ENCODE data around the gene HACD3.
"Not testable (repeated sequence)": the region's sequence is repeated elsewhere in the genome, so short reads cannot be mapped to it uniquely, and the experiment has no call there.

Gene HACD3, protein sequence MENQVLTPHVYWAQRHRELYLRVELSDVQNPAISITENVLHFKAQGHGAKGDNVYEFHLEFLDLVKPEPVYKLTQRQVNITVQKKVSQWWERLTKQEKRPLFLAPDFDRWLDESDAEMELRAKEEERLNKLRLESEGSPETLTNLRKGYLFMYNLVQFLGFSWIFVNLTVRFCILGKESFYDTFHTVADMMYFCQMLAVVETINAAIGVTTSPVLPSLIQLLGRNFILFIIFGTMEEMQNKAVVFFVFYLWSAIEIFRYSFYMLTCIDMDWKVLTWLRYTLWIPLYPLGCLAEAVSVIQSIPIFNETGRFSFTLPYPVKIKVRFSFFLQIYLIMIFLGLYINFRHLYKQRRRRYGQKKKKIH

DNA sequence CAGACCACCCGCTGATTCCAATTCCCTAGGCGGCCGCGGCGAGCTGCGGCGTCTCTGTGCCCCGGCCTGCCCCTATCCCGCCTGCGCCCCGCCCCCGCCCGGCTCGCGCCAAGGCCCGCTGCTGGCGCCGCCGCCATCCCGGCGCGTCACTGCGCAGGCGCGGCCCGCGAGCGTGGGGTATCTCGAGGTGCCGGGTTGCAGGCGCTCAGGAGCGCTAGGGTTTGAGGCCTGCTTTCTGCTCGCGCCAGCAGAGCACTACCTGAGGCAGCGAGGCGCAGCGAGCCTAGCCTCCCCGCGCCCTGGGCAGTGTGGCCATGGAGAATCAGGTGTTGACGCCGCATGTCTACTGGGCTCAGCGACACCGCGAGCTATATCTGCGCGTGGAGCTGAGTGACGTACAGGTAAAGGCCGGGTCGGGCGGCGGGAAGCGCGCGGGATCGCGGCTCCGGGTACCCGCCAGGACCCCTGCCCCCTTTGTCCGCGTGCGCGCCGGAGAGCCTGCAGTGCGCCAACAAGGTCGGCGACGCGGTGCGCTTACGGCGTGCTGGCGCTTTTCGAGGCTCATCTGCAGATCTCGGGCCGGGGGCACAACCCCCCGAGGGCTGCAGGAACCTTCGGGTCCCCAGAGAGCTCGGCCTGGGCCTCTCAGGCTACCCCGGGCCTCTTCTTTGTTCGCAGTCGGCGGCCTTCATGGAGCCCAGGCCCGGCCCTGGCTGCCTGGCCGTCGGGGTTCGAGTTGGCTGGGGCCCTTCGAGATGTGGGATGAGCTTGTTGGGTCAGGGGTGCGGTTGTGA, at the start of gene HACD3:
TSS of gene HACD3 (plus strand) at position 146 of the 794 bp plus-strand sequence. CDS start at position 315, 169 bp downstream.
- peak; percentile 10 for DNase-seq

DNA sequence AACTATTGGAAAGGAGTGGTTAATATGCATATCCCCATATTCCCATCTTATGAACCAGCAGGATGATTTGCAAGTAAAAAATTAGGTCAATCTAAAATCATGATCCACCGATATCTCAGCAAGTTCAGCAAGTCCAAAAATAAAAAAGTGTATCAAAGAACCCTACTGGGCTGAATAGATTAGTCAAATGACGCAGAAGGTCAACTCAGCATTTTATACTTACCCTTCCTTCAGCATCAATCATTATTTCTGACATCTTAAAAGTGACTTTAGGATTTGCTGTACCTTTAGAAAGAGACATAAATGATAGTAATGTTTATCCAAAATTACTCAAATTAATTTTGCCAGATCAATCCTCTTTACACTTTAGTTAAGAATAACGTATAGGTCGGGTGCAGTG, 45.4 kb upstream of the HACD3 start:
- no peak for DNase-seq

DNA sequence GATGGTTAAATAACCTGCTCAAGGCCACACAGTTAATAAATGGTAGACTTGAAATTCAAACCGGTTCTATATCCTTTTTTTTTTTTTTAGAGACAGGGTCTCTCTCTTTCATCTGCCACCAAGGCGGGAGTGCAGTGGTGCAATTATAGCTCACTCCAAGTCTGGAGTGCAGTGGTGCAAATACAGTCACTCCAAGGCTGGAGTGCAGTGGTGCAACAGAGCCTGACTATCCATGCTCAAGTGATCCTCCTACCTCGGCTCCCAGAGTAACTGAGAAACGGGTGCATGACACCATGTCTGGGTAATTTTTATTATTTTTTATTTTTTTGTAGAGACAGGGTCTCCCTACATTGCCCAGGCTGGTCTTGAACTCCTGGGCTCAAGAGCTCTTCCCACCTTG, 36.2 kb upstream of the HACD3 start:
- no peak for DNase-seq

DNA sequence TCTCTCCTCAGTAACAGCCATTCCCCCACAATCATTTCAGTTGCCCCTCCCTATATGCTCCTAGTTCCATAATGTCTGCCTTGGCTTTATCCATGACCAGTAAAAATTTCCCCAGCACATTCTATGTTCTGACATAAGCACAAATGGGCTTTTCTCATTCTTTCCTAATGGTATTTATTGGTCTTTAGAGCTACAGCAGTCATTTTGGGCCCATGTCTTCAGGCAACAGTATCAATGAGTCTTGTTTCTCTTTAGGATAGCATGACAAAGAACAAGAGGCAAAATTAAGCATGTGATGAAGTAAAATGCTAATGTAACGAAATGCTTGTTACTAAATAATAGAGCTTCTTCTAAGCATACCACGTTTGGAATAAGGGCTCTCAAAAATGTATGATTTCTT, 20.9 kb upstream of the HACD3 start:
- no peak for DNase-seq

DNA sequence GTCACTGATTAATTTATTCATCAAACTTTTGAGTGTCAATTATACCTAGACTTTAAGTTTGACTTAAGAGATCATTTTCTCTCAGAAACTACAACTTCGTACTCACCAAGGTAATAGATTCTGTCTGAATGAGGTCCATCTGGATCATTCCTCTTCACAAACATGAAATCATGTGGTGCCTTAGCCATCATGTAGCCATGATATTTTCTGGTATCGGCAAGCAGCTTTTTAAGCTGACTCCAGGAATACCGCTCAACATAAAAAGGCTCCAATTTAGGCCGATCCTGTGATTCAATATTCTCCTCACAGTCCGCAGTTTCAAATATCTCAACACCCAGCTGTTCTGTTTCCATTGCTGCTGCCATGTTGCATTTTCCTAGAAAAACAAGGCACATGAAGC, 18.1 kb upstream of the HACD3 start:
- DNase-seq = no peak

DNA sequence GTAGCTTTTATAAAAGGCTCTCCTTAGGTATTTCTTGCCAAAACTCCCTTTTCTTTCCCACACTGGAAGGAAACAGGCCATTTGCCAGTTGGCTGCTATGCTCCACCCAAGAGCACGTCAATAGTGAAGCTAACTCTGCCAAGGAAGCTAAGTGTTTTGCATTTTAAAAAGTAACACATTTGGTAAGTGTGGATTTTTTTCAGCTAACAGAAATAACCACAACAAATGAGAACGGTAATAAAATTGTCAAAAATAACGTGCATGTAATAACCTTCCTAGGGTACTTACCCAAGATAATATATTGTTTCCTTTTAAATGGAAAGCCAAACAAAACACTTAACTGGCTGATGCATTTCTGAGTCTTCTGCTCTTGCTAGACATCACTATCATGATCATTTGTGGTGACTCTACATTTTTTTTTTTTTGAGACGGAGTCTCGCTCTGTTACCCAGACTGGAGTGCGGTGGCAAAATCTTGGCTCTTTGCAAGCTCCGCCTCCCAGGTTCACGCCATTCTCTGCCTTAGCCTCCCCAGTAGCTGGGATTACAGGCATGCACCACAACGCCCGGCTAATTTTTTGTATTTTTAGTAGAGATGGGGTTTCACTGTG, 17.4 kb upstream of the HACD3 start:
- no peak for DNase-seq

DNA sequence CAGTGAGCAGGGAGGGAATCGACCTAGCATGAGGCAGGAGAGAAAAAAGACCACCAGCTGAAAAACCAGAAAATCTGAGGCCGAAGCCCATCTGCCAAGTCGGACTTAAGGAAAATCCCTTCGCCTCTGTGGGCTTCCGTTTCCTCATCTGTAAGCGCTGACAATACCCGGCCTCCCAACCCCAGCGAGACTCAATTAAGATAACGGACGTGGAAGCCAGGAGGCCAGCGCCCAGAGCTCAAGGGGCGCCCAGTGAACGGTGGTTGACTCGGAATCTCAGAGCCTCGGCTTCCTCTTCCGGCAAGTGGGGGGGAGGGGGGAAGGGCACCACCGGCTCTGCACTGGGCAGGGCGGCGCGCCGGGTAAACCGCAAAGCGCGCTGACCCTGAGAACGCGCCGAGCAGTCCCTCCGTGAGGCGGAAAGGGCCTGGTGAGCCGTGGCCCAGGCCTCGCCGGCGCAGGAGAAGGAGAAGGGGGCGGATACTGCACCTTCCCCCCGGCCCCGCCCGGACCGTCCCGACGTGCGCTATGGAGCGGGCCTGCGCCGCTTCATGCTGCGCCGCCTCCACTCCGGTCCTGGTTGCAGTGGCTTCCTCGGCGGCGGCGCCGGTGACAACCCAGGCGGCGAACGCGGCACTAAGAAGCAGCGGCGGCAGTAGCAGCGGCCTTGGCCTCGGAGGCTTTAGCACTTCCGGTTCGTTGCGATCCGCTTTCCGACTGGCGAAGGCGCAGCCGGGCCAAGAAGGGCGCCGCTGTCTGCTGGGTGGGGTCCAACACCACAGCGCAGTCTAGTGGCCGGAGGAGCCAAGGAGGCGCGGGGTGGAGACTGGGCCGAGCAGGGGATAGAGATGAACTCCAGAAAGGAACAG, 13.0 kb upstream of the HACD3 start, which contains the start of gene DPP8:
TSS of gene DPP8 (minus strand) at position 693 of the 869 bp plus-strand sequence. CDS start 5,136 bp downstream, outside the sequence.
- DNase-seq = peak; percentile 42

DNA sequence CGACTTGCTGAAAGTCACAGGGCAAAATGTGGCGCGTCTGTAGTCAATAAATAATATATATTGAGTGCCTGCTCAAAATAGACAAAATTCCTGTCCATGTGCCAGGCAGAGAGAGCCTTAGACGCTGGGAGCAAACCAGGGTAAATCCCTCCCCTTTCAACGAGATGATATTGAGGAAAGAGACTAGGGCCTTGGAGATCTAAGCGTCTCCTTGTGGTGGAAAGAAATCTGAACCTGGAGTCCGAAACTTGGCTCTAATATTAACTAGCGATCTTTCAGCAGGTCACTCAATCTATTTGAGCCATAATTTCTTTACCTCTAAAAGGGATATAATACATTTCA, 12.4 kb upstream of the HACD3 start:
- DNase-seq = no peak

DNA sequence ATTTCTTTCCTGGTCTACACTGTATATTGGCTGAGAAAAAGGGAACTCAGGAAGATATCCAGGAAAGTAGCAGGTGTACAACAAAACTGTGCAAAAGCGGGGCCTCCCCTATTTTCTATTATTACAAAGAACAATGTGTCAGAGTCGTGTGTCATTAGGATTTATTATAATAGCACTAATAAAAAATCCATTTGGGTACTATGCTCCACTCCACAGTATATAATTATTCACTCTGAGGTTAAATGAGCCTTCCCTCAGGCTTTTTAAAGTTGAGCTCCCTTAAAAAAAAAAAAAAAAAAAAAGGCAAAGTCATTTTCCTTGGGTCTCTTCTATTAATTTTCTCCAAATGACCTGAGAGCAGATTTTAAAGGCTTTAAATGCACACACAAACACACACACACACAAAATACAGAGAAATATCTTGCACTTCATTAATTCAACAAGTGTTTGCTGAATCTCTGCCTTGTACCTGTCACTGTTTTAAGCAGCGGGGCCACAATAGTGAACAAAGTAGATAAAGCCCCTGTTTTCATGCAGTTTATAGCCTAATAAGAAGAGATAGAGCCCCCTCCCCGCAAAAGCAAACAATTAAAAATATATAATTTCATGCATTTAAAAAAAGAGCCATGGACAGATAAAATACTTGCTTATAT, 11.5 kb upstream of the HACD3 start:
- no peak for DNase-seq

DNA sequence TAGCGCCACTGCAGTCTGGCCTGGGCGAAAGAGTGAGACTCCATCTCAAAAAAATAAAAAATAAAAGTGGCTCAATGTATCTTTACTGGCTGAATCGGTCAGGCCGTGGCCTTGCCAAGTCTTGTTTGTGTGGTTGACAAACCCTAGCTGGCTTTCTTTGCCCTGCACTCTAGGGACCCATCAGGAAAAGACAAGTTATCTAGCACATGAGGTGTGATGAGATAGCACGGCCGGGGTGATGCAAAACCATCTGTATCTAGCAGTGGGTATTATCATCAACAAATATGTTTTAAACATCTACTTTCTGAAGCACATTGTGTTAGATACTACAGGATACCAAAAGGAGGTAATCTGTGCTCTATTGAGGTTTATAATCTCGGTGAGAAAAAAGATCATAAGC, 8.9 kb upstream of the HACD3 start:
- no peak for DNase-seq

DNA sequence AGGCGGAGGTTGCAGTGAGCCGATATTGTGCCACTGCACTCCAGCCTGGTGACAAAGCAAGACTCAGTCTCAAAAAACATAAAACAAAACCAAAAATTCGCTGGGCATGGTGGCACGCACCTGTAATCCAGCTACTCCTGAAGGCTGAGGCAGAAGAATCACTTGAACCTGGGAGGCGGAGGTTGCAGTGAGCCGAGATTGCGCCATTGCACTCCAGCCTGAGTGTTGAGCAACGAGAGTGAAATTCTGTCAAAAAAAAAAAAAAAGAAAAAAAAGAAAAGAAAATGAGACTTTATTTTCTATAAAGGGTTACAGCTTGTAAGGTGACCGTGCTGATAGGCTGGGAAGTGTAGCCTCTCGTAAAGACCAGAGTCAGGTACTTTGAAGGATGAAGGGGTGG, 6.0 kb upstream of the HACD3 start:
- DNase-seq = no peak

DNA sequence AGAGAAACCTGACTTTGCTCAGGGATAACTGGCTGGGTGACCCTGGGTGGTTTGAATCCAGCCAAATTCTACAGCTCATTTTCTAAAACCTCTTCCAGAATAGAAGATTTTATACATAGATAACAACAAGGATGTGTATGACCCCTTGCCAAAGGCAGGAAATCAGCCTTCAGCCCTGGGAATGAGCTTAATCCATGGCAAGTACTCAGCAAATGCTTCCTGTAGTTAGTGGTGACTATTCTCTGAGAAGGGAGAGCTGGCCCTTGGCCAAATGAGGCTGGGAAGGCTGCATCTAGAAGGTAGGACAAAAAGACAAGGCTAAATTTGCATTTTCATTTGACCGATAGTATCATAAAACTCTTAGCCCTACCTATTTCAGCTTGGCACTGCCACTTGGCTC, 4.6 kb upstream of the HACD3 start:
- no peak for DNase-seq

DNA sequence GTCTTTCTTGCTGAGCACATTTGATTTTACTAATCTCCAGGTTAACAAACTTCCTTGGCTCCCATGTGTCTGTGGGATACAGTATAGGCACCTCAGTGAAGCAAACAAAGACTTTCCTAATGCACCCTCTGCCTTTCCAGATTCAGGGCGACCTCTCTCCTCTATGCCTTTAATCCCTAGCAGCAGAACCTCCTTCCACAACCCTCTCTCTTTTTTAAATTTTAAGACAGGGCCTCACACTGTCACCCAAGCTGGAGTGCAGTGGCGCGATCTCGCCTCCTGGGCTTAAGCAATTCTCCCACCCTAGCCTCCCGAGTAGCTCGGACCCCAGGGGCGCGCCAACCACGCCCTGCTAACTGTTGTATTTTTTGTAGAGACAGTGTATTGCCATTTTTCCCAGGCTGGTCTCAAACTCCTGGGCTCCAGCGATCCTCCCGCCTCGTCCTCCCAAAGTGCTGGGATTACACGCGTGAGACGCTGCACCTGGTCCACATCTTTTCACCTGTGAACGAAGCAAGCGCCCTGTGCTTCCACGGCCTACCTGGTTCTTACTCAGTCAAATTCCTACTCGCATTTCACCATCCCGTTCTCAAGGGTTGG, 1.7 kb upstream of the HACD3 start:
- no peak for DNase-seq

DNA sequence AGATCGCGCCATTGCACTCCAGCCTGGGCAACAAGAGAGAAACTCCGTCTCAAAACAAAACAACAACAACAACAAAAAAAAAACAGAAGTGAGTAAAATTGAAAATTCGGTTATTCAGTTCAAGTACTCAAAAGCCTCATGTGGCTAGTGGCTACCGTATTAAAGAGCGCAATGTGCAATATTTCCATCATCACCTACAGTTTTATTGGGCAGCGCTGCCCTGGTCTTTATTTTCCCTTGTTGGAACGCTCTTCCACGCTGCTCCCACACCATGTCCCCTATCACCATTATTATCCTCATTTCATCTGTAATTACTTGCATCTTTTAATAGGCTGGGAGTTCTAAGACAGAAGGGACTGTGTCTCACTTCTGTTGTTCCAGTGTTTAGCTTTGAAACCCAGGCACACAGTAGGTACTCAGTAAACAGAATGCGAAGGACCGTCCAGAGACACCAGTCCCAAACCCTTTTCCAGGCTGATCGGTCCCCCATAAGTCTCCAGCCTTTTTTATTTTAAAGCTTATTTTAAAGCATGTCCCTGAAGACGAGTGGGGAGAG, 423 bp upstream of the HACD3 start:
- no peak for DNase-seq

DNA sequence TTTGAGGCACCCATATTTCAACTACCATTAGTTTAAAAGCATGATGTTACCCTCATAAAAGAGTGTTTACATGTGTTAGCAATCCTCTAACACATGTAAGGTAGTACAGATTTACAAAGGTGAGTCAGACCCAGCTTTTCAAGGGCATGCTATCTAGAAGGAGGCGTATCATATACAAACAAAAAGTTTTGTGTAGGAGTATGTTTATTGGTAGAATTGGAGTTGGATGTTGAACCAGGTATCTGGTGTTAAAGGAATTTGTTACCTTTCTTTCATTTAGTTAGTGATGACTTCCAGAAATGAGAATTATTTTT, 2.4 kb downstream of the HACD3 start:
- no peak for DNase-seq

DNA sequence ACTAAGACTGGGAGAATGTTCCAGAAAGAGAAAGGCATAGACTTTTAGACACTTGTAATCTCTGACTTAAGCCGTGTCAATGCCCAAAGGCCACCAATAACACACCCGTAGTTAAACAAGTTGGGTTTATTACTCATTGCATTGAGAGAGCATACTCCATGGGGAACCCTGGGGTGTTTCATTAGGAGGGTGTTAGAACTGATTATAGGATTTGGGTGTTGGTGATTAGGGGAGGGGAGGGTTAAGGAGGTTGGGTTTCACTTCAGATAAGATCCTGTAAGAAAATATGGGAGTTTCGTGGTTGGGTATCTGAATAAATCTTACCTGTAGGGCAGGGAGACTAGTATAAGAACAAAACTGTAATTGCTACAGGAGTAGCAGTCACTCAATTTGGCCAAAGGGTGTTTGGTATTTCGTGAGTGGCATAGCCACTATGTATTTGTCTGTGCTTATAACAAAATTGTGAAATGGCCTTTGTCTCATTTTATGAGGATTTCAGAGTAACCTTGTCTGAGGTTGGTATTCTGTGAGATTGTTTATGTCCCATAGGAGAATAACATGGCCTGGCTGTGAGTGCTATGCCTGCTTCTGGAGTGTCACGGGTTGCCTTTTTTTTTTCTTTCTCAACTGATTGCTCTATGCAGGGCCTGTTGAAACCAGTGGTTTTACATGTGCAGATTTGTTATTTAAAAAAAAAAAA, 2.9 kb downstream of the HACD3 start:
- no peak for DNase-seq

DNA sequence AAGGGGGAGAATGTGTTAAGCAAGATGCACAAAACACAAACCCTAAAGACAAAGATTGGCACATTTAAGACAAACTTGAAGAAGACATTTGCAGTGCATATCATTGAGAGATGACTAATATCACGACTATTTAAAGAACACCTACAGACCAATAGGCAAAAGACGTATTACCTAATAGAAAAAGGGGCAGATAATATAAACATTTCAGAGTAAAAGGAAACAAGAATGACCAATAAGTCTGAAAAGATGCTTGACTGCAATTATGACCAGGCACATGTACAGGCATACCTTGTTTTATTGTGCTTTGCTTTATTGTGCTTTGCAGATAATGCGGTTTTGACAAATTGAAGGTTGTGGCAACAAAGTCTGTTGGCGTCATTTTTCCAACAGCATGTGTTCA, 4.9 kb downstream of the HACD3 start:
- DNase-seq = no peak

DNA sequence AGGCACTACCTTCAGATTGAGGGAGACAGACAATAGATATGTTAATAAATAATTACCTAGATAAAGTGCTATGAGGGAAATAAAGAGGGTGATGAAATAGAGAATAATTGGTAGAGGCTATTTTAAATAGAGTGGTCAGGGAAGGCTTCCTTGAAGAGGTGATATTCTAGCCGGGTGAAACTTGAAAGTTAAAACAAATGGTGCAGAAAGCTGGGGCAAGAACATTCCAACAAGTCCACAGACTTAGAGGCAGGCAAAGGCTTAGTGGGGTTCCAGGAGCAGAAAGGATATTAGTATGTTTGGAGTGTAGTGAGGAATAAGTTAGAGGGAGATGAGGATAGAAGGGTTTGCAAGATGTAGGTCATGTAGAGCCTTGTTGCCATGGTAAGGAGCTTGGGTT, 10.1 kb downstream of the HACD3 start:
- no peak for DNase-seq

DNA sequence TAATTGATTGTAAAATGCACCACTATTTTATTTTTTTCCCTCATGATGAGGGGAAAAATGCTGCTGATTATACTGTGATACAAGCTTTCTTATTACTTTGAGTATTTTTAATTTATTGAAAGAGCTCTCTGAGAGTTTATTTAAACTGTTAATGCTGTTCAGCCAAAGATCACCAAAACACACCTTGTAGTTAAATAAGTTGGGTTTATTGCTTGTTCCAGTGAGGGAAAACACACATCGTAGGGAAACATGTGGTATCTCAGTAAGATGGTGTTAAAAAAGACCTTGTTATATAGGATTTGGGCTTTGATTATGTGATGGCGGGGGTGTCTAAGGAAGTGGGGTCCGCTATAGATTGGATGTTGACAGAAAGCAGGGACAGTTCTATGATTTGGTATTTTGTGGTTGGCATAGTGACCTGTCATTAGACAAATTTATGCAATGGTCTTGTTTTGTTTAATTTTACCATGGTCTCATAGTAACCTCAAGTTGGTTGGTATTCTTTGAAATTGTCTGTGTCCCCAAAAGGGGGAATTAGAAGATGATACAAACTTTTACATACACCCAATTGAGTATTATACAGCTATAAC, 11.1 kb downstream of the HACD3 start:
- DNase-seq = no peak

DNA sequence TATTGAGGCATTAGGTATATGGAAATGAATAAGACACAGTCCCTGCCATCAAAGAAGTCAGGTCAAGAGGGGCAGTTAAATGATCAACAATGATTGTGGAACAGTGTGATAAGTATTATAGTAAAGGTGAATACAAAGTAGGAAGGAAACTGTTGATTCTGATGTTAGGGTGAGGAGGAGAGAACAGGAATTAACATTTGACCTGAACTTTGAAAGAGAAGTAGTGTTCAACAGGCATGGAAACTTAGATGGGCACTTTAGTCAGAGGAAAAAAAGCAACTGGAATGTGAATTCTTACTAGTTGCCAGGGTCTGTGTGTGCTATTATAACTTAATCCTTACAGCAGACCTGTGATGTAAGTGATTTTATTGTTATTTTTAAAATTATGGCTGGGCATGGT, 17.6 kb downstream of the HACD3 start:
- DNase-seq = no peak

DNA sequence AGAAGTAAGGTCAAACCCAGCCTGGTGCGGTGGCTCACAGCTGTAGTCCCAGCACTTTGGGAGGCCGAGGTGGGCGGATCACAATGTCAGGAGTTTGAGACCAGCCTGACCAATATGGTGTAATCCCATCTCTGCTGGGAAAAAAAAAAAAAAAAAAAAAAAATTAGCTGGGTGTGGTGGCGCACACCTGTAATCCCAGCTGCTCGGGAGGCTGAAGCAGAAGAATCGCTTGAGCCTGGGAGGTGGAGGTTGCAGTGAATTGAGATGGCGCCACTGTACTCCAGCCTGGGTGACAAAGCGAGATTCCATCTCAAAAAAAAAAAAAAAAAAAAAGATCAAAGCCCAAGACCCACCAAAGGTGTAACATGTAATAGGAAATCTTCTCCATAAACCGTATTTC, 19.0 kb downstream of the HACD3 start:
- not testable (repeated sequence) for DNase-seq

Data from NCI-H2029 treated with DMSO at 0.1 percent for 48 hours (cell line).